LNCaP clone FGC (cell line): ENCODE measurements around the gene GPR6.

ENCODE experiments used
- DNase-seq: peaks from one replicate; pipeline ENCODE4 v3.0.0-alpha.2; 2011; ENCODE audit warnings: low read depth
- H3K4me3 ChIP-seq: 2 replicates; pipeline ENCODE4 v1.5.1; 2011; ENCODE audit warnings: mild to moderate bottlenecking, low read depth, low read length, control low read depth
- TF ChIP-seq, protein P1 (sequence below): IDR thresholded peaks from 2 replicates; pipeline ENCODE4 v1.5.1; 2012; ENCODE audit warnings: mild to moderate bottlenecking; ENCODE audit not compliant: control insufficient read depth, insufficient read depth; ENCODE audit errors: extremely low read depth

Gene GPR6

GRCh38 chr6:109991201-109992101, 13.3 kb downstream of the GPR6 start:
- DNase-seq, result no peak
- TF ChIP-seq, protein P1, sequence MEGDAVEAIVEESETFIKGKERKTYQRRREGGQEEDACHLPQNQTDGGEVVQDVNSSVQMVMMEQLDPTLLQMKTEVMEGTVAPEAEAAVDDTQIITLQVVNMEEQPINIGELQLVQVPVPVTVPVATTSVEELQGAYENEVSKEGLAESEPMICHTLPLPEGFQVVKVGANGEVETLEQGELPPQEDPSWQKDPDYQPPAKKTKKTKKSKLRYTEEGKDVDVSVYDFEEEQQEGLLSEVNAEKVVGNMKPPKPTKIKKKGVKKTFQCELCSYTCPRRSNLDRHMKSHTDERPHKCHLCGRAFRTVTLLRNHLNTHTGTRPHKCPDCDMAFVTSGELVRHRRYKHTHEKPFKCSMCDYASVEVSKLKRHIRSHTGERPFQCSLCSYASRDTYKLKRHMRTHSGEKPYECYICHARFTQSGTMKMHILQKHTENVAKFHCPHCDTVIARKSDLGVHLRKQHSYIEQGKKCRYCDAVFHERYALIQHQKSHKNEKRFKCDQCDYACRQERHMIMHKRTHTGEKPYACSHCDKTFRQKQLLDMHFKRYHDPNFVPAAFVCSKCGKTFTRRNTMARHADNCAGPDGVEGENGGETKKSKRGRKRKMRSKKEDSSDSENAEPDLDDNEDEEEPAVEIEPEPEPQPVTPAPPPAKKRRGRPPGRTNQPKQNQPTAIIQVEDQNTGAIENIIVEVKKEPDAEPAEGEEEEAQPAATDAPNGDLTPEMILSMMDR, result no peak
- H3K4me3 ChIP-seq, result no peak overlapping the region

DNA sequence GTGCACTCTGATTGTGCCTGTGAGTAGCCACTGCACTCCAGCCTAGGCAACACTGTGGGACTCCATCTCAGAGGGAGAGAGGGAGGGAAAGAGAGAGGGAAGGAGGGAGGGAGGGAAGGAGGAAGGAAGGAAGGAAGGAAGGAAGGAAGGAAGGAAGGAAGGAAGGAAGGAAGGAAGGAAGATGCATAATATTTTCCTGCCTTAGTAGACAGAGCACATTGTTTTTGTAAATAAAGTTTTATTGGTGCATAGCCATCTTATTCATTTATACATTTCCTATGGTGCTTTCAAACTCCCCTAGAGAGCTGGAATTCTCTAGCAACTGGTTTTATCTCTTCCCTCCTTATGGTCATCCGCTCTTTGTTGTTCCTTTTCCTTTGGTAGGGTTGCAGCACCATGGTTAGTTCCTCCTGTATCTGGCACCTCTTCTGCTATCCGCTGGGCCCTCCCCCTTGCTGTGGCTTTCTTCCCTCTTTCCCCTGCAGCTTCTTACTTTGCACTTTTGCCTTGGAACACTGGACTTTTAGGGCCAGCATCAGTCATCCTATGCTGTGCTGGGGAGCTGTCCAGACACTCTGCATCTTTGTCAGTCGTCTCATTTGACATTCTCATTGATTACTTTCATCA, 20.2 kb downstream of the GPR6 start:
- TF ChIP-seq, protein P1, result no peak
- H3K4me3 ChIP-seq, result no peak overlapping the region
- DNase-seq, result no peak

DNA sequence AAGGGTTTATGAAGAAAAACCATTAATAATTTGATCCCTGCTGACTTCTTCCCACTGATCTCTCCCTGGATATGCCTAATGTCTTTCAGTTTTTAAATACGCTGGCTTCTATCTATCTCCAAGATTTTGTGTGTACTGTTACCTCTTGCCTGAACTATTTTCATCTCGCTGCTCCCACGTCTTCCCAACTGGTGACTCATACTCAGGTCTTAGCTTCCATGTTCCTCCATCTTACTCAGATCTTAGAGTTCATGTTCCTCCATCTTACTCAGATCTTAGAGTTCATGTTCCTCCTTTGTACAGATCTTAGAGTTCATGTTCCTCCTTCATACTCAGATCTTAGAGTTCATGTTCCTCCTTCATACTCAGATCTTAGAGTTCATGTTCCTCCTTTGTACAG, 21.6 kb downstream of the GPR6 start:
- no peak for DNase-seq
- TF ChIP-seq, protein P1, result no peak
- H3K4me3 ChIP-seq, result no peak overlapping the region

DNA sequence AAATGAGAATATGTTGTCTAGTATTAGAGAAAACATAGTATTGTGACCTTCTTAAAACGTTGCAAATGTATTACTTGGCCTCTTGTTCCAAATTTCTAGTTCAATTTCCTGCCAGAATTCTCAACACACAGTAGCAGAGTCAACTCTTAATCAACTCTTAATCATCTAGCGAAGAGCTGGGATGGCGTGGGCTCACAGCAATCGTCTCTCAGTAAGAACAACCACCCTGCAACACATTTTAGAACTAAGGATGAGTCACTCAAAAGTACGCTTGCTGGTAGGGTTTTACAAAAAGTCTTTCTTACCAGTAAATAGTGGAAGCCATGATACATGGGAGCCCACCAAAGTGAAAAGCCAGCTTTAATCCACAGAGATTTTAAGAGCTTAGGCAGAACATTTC, 24.6 kb downstream of the GPR6 start:
- no peak for DNase-seq
- TF ChIP-seq, protein P1, result no peak
- H3K4me3 ChIP-seq, result no peak overlapping the region

DNA sequence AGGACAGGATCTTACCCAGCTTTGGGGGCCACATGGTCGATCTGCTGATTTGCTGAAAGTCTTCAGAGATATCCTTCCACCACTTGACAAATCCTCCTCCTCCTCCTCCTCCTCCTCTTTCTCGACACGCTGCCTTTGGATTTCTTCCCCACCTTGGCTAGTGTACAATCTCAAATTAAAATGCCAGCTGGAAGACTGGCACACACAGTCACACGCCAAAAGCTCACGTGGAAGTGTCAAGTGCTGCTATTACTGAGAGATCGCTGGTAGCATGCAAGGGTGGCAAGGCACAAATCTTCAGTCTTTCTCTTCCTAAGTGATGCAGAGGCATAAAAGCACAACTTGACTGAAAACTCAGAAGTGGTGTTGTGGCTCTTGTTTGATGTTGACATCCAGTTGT, 35.3 kb downstream of the GPR6 start:
- DNase-seq, result no peak
- H3K4me3 ChIP-seq, result no peak overlapping the region
- TF ChIP-seq, protein P1, result no peak

DNA sequence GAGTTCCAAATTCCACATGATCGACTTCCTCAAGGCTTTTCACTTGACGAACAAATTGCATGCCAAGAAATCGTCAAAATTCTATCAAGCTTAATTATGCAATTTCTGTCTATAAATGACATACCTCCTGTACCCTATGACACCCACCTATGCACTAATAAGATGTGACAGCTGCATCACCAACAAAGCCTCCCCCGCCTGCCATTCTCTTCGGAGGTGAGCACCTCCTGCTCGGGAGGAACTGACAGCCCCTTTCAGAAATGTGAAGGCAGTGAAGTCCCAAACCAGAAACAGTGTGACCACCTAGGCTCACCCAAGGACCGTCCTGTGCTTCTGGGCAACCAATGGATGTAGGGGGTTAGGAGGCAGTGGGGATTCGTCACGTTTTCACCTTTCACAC, 37.1 kb downstream of the GPR6 start:
- DNase-seq, result no peak
- TF ChIP-seq, protein P1, result no peak
- H3K4me3 ChIP-seq, result no peak overlapping the region
